HG02798 (cell line): ENCODE measurements around the gene GPHB5.
"Not testable (repeated sequence)": the region's sequence is repeated elsewhere in the genome, so short reads cannot be mapped to it uniquely, and the experiment has no call there.

Experiments used
- ATAC-seq: cut with Tn5 transposase; IDR thresholded peaks from one replicate; pipeline ENCODE4 v1.9.1; 2021; ENCODE audit warnings: mild to moderate bottlenecking; ENCODE audit not compliant: unreplicated experiment, poor library complexity

Gene GPHB5

GRCh38 chr14:63296060-63296563, 22.6 kb downstream of the GPHB5 start:
- ATAC-seq: peak; percentile 65

DNA sequence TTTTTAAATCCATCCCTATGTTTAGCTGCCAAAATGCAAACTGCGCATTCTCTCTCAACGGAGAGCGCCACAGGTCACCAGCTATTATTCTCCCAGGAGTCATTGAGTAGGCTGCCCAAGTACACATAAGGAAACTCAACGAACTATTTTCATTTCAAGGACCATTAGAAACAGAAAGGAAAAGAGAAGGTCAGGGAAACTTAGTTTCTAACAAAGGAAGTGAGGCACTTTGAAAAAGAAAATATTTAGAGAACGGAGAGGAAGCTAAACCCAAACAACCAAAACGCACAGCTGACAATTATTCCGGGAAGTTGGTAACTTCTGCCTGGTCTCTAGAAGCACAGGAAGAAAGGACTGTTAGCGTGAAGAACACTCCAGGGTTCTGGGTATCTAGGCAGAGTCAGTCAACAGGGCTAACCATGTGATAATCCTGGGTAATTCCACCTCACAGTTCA, 23.5 kb downstream of the GPHB5 start:
- peak; percentile 57 for ATAC-seq

DNA sequence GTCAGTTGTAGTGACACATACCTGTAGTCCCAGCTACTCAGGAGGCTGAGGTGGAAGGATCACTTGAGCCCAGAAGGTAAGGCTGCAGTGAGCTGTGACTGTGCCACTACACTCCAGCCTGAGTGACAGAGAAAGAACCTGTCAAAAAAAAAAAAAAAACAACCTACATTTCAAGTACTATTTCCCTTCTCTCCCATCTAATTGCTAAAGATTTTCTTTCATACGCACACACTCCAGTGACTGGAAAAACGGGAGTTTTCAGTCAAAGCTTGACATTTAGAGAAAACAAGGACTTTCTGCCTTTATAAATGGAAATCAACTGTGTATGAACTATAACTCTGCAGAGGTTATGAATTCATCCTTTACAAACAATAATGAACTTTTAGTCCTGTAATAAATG, 25.9 kb downstream of the GPHB5 start:
- ATAC-seq: no peak

DNA sequence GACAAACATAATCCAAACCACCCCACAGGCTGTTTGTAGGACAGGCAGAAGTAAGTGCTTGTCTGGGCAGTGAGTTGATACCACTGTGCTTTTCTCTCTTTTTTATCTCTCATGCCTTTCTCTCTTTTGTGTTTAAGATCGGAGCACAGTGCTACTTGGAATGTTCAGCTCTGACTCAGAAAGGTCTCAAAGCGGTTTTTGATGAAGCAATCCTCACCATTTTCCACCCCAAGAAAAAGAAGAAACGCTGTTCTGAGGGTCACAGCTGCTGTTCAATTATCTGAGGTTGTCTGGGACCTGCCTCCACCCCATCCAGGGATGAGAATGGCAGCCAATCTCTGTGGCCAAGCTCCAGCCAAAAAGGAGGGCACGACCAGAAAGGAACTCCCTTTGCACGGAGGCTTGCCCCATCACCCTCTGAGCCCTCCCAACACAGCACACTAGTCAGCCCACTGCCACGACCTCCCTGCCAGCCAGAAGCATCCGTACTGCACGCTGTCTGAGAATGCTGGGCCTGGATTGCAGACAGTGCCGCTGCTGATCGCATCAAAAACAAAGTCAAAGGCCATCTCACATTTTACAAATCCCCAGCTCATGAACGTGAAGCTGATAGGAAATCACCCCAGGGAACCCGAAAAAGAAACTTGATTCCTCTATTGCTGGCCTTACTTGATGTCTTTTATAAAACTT, 27.8 kb downstream of the GPHB5 start:
- no peak for ATAC-seq

- ATAC-seq: peak; percentile 69
Observed at GRCh38 chr14:63288853-63289252, 29.9 kb downstream of the GPHB5 start.

DNA sequence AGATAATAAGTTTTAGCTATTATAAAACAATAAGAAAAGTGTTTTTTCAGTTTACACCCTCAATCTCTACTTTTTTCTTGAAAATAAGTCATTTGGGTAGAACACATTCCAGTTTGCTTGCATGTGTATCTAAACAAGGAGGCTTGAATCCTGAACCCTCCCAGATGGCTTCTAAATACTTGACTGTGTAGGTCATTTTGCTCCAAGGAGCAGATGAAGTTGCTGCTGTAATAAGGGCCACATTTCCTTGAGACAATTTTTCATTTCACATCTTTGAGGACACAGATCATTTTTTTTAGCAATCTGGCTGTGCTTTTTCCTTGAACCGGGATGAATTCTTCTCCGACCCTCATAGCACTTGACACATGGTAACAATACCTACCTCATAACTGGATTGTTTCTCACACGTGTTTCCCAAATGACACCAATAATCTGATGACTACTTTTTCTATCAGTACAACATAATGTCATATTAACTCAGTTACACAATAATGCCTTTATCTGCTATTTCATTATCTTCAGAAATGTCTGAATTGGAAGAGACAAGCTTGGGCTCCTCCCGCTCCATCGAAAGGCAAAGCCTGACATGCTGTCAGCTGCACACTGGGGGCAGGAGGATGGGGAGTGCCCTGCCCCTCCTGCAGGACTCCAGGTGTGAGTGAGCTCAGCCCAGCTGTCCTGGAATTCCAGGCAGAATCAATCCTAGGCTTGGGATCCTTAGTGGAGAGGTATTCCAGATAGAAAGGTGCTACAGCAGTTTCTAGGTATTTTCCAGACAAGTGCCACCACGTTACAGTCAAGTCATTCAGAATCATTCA, 30.9 kb downstream of the GPHB5 start:
- no peak for ATAC-seq

- no peak for ATAC-seq
Observed at GRCh38 chr14:63286071-63286470, 32.7 kb downstream of the GPHB5 start.

DNA sequence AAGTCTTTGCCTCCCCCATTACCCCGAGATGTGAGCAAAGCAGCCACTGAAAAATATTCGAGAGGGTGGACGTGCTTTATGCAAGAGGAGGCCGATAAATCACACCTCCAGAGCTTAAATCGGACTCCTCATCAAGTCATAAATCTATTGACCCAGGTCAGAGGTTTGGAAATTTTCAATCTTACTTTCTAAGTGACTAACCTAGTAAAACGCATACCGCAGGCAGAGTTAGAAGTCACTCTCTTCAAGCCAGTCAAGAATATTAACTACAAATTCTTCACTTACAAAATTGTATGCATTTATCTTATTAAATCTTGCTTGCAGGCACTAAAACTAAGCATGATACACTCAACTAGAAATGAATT, 34.9 kb downstream of the GPHB5 start:
- peak; percentile 32 for ATAC-seq

- peak; percentile 78 for ATAC-seq
Observed at GRCh38 chr14:63282997-63283883, 35.5 kb downstream of the GPHB5 start.

- ATAC-seq: not testable (repeated sequence)
Observed at GRCh38 chr14:63279933-63280332, 38.8 kb downstream of the GPHB5 start.

DNA sequence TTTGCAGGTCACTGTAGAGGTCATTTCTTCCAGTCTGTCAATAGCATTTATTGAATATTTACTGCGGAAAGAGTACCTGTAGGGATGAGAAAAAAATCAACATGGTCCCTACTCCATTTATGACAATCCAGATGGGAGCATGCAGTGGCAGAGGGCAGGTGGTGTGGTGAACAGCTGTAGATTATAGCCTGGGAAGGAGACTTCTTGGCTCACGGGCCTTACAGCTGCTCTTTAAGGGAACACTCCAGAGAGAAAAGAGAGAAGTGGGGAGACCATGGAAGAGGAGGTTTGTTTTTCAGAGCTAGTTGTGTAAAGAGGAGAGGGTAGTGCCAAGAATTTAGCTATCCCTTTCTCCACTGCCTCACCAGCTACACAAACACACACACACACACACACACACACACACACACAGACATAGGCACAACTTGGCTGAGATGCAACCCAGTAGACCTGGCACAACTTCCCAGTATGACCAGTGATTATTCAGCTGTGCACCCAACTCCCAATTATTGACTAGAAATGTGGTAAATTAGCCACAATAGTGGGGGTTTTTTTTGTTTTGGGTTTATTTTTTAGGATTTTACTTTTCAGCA, 41.0 kb downstream of the GPHB5 start:
- ATAC-seq: no peak

- ATAC-seq: peak; percentile 68
Observed at GRCh38 chr14:63276492-63277342, 42.0 kb downstream of the GPHB5 start.

DNA sequence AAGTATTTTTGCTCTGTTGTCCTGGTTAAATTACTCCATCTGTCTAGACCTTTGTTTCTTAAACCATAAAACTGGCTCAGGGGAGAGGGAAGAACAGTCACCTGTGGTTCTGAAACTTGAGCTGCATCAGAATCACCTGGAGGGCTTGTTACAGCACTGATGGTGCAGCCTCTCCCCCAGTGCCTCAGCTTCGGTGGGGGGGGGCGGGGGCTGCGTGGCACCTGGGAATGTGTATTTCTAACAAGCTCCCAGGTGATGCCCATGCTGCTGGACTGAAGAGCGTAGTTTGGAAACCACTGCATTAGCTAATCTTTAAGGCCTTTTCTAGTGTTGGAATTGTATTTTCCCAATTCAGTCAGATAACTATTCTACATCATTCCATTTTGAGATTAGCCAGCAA, 42.7 kb downstream of the GPHB5 start:
- no peak for ATAC-seq

DNA sequence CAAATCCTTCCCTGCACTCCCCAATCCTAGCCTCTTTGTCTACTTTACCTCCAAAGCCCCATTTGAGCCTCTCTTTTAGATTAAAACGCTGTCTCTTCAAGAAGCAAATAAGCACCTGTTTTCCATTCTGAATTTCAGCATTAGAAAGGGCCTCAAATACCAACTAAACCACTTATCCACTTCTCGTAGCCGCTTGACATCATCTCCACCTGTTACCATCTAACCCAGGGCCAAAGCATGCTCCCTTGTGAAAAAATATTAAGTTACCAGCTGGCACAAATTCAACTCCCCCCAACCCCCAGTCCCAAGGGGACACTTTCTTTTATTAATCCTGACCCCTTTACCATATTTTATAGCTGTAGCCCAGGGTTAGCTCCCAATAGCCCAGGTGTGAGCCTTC, 43.1 kb downstream of the GPHB5 start:
- ATAC-seq: no peak

- no peak for ATAC-seq
Observed at GRCh38 chr14:63273717-63274655, 44.7 kb downstream of the GPHB5 start.

DNA sequence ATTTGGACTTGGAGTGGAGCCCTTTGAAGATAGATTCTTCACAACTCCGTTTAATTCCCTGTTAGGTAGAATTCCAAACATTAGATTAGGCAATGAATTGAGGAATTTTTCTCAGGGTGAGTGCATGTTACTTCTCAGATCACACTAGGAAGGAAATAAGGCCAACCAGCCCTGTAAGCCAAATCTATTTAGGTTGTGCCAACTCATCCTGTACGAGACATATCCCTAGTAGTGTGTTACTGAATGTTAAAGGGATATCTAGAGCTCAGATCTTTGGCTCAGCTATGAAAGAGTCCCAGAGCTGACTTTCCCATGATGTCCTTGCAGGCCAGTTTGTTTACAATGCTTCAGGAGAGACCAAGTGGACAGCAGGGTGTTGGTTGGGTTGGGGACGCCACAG, 45.6 kb downstream of the GPHB5 start:
- ATAC-seq: no peak

DNA sequence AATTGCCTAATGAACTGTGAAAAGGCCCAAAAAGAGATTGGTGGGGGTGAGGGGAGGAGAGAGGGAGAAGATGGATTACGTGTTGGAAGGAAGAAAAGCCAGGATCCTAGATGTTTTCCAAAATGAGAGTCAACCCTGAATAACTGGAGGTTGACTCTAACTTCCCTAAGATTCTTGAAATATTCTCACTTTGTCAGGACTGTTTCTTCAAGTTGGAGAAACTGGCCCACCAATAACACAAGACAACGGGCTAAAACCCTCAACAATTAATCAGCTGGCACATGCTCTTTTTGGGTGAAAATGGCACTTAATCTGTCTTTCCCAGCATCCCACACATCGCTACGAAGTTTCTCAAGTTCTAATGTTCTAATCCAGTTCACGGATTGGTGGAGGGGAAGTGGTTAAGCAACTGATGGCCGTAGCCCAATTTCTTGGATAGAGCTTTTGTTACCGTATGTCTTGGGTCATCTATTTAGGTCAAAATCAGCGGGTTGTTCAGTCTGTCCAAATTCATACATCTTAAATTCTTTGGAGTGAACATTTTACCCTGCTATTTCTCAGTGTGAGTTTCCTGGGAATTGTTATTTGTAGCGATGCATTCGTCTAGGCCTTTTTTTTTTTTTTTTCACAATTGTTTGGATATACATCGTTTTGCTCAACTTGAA, 49.0 kb downstream of the GPHB5 start:
- ATAC-seq: no peak

GRCh38 chr14:63268771-63269170, 50.0 kb downstream of the GPHB5 start:
- ATAC-seq: no peak
